ENCODE data around the gene CHCHD3. TPM values are rescaled to one million over a fixed set of nuclear protein-coding genes. Genes with fewer than 3 reads are reported as not detected.

CHCHD3 gene
- total RNA-seq, 1 donor from 2014 or later, result 142 TPM

- H3K9ac ChIP-seq, result no peak overlapping the region
- H3K4me3 ChIP-seq, result no peak overlapping the region
- no peaks in the 10 kb centered on the region for H3K9me3 ChIP-seq (ENCODE audit: low read depth)
- no peak overlapping the region for H3K4me2 ChIP-seq
- no peak for DNase-seq (ENCODE audit: low spot score)
- H3K79me2 ChIP-seq (ENCODE audit: low read depth), result peaks cover 92% of the 10 kb centered on the region
- TF ChIP-seq CTCF (IDR thresholded peaks at IDR 0.05), result no peak
- TF ChIP-seq EZH2phosphoT487 (IDR thresholded peaks at IDR 0.05), result no peak
- TF ChIP-seq EZH2 (IDR thresholded peaks at IDR 0.05), result no peak
- no peaks in the 10 kb centered on the region for H3K4me1 ChIP-seq
- H4K20me1 ChIP-seq (ENCODE audit: low read depth), result peaks cover 39% of the 10 kb centered on the region
- no peaks in the 10 kb centered on the region for H3K36me3 ChIP-seq
- Mint-ChIP-seq H3K4me3 (no peak overlapping the region), H3K36me3 (peaks cover 11% of the 10 kb centered on the region), H3K27me3 (ENCODE audit: insufficient read depth, low read depth) (no peaks in the 10 kb centered on the region), H3K4me1 (no peaks in the 10 kb centered on the region), H3K9me3 (no peaks in the 10 kb centered on the region), H3K27ac (no peak overlapping the region)
- peaks cover 7% of the 10 kb centered on the region for H3F3A ChIP-seq (ENCODE audit: low read depth)
- H3K27ac ChIP-seq, result no peak overlapping the region
- H2AFZ ChIP-seq (replicated peaks), result no peak overlapping the region
- no peaks in the 10 kb centered on the region for H3K27me3 ChIP-seq
These were observed 20.1 kb downstream of the CHCHD3 start for GRCh38 chr7:133061792-133062191.

- no peak overlapping the region for H3K4me3 Mint-ChIP-seq
These were observed 20.5 kb downstream of the CHCHD3 start for GRCh38 chr7:133061357-133061756.

GRCh38 chr7:133060004-133060403 lies 21.9 kb downstream of the CHCHD3 start:
- no peaks in the 10 kb centered on the region for H3K27me3 ChIP-seq
- TF ChIP-seq EZH2phosphoT487 (IDR thresholded peaks at IDR 0.05), result no peak
- TF ChIP-seq CTCF (IDR thresholded peaks at IDR 0.05), result no peak
- no peak for TF ChIP-seq EZH2 (IDR thresholded peaks at IDR 0.05)
- Mint-ChIP-seq H3K36me3 (peaks cover 6% of the 10 kb centered on the region), H3K4me3 (no peak overlapping the region), H3K27me3 (ENCODE audit: insufficient read depth, low read depth) (no peaks in the 10 kb centered on the region), H3K9me3 (no peaks in the 10 kb centered on the region), H3K27ac (peak overlapping the region; percentile 27), H3K4me1 (no peaks in the 10 kb centered on the region)
- peaks cover 97% of the 10 kb centered on the region for H3K79me2 ChIP-seq (ENCODE audit: low read depth)
- H3F3A ChIP-seq (ENCODE audit: low read depth), result peaks cover 11% of the 10 kb centered on the region
- no peaks in the 10 kb centered on the region for H3K9me3 ChIP-seq (ENCODE audit: low read depth)
- H3K4me3 ChIP-seq, result no peak overlapping the region
- peaks cover 51% of the 10 kb centered on the region for H4K20me1 ChIP-seq (ENCODE audit: low read depth)
- no peaks in the 10 kb centered on the region for H3K36me3 ChIP-seq
- no peak overlapping the region for H2AFZ ChIP-seq (replicated peaks)
- no peaks in the 10 kb centered on the region for H3K4me1 ChIP-seq
- H3K27ac ChIP-seq, result no peak overlapping the region
- H3K4me2 ChIP-seq, result no peak overlapping the region
- H3K9ac ChIP-seq, result no peak overlapping the region
- DNase-seq (ENCODE audit: low spot score), result no peak

More at GRCh38 chr7:133061357-133061756, 20.5 kb downstream of the CHCHD3 start:
- peaks cover 11% of the 10 kb centered on the region for H3F3A ChIP-seq (ENCODE audit: low read depth)
- H3K9me3 Mint-ChIP-seq, result no peaks in the 10 kb centered on the region
- no peaks in the 10 kb centered on the region for H3K9me3 ChIP-seq (ENCODE audit: low read depth)
- H3K4me2 ChIP-seq, result no peak overlapping the region
- no peak overlapping the region for H3K27ac ChIP-seq
- TF ChIP-seq EZH2phosphoT487 (IDR thresholded peaks at IDR 0.05), result no peak
- TF ChIP-seq CTCF (IDR thresholded peaks at IDR 0.05), result no peak
- peaks cover 44% of the 10 kb centered on the region for H4K20me1 ChIP-seq (ENCODE audit: low read depth)
- no peak overlapping the region for H3K4me3 ChIP-seq
- no peaks in the 10 kb centered on the region for H3K27me3 Mint-ChIP-seq (ENCODE audit: insufficient read depth, low read depth)
- H2AFZ ChIP-seq (replicated peaks), result no peak overlapping the region
- H3K4me1 ChIP-seq, result no peaks in the 10 kb centered on the region
- H3K4me1 Mint-ChIP-seq, result no peaks in the 10 kb centered on the region
- peaks cover 94% of the 10 kb centered on the region for H3K79me2 ChIP-seq (ENCODE audit: low read depth)
- no peaks in the 10 kb centered on the region for H3K36me3 ChIP-seq
- H3K27ac Mint-ChIP-seq, result no peak overlapping the region
- H3K9ac ChIP-seq, result no peak overlapping the region
- no peaks in the 10 kb centered on the region for H3K27me3 ChIP-seq
- no peak for DNase-seq (ENCODE audit: low spot score)
- H3K36me3 Mint-ChIP-seq, result peaks cover 6% of the 10 kb centered on the region
